OCI-LY1 (cell line): ENCODE measurements around the gene CORIN.
A peak's percentile ranks its signal among the peaks of the same experiment; 100 is the strongest.

Experiments used
- H2AFZ ChIP-seq: fragments of 200-600 bp; sonication (generic), shearing (Covaris generic); 2 replicates; pipeline ENCODE4 v1.6.0; 2014; ENCODE audit warnings: antibody characterized with exemption, mild to moderate bottlenecking, low read length
- H3F3A ChIP-seq: fragments of 200-600 bp; sonication (generic), shearing (Covaris generic); 2 replicates; pipeline ENCODE4 v1.6.0; 2014; ENCODE audit warnings: mild to moderate bottlenecking, antibody characterized with exemption, low read length, moderate library complexity; ENCODE audit not compliant: insufficient read depth
- H3K27ac ChIP-seq: fragments of 200-600 bp; sonication (generic); 2 replicates; pipeline ENCODE4 v1.5.1; 2014; ENCODE audit warnings: low read length, mixed run types, mild to moderate bottlenecking, low read depth; ENCODE audit not compliant: poor library complexity, severe bottlenecking
- H3K27me3 ChIP-seq: fragments of 200-600 bp; sonication (generic); 2 replicates; pipeline ENCODE4 v1.6.0; 2014; ENCODE audit warnings: antibody characterized with exemption, mild to moderate bottlenecking, low read length, moderate library complexity; ENCODE audit not compliant: insufficient read depth
- H3K36me3 ChIP-seq: fragments of 200-600 bp; sonication (generic); 2 replicates; pipeline ENCODE4 v1.6.1; 2014; ENCODE audit warnings: mild to moderate bottlenecking, antibody characterized with exemption, low read length, moderate library complexity, mixed read lengths; ENCODE audit not compliant: insufficient read depth
- H3K4me1 ChIP-seq: fragments of 200-600 bp; sonication (generic); 2 replicates; pipeline ENCODE4 v1.5.1; 2014; ENCODE audit warnings: mild to moderate bottlenecking, low read length, moderate library complexity; ENCODE audit not compliant: insufficient read depth, severe bottlenecking
- H3K4me2 ChIP-seq: fragments of 200-600 bp; sonication (generic), shearing (Covaris generic); 2 replicates; pipeline ENCODE4 v1.6.1; 2014; ENCODE audit warnings: low read length
- H3K4me3 ChIP-seq: fragments of 200-600 bp; sonication (generic); 2 replicates; pipeline ENCODE4 v1.5.1; 2014; ENCODE audit warnings: low read length, low read depth, mild to moderate bottlenecking, mixed read lengths; ENCODE audit not compliant: poor library complexity, severe bottlenecking
- H3K79me2 ChIP-seq: fragments of 200-600 bp; shearing (Covaris generic); 2 replicates; pipeline ENCODE4 v1.6.1; 2016; ENCODE audit warnings: mixed run types, low read length, mixed read lengths; ENCODE audit not compliant: insufficient read depth
- H3K9ac ChIP-seq: fragments of 200-600 bp; sonication (generic), shearing (Covaris generic); 2 replicates; pipeline ENCODE4 v1.6.1; 2014; ENCODE audit warnings: mild to moderate bottlenecking, low read length, mixed read lengths
- H3K9me2 ChIP-seq: fragments of 200-600 bp; sonication (generic), shearing (Covaris generic); 2 replicates; pipeline ENCODE4 v1.6.1; 2014; ENCODE audit warnings: low read depth, mild to moderate bottlenecking, low read length, mixed read lengths
- H3K9me3 ChIP-seq: fragments of 200-600 bp; shearing (Covaris generic); 2 replicates; pipeline ENCODE4 v1.6.1; 2014; ENCODE audit warnings: low read length, mixed read lengths
- H4K20me1 ChIP-seq: fragments of 200-600 bp; sonication (generic), shearing (Covaris generic); 2 replicates; pipeline ENCODE4 v1.6.0; 2016; ENCODE audit warnings: mild to moderate bottlenecking, low read length; ENCODE audit not compliant: insufficient read depth
- EZH2 ChIP-seq: fragments of 200-600 bp; sonication (generic), shearing (Covaris generic); IDR thresholded peaks from 2 replicates; pipeline ENCODE4 v1.8.0; 2017; ENCODE audit warnings: borderline replicate concordance, mixed run types, mild to moderate bottlenecking, antibody characterized with exemption, low read length, moderate library complexity, mixed read lengths
- TF ChIP-seq, protein P1 (sequence below): fragments of 200-600 bp; sonication (generic), shearing (Covaris generic); IDR thresholded peaks from 2 replicates; pipeline ENCODE4 v1.5.1; 2017; ENCODE audit warnings: mild to moderate bottlenecking, antibody characterized with exemption, low read length, moderate library complexity, mixed read lengths

Gene CORIN

DNA sequence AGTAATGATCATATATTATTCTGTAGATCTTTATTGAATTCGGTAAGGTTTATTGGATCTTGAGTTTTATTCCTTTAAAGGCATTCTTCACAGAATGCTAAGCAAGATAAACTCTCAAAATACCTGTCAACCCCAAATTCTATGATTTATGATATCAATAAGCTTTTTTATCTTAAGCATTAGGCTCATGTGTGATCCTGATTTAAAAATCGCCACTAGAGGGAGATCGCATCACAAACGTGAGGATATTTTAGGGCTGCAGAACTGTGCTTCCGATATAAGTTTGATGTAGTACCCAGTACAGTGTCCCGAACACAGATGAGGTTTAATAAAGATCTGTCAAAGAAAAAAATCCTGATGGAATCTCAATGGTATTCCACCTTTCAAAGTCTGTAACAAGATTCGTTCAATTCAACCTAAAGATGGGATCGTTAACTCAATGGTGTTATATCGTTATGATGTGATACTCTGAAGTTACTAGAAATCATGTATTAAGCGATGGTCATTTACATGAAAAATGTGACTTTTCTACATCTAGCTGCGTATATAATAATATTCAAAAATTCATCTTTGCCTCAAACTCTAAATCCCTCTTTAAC lies 169.0 kb downstream of the CORIN start:
- TF ChIP-seq EZH2 = no peak
- TF ChIP-seq, protein P1, sequence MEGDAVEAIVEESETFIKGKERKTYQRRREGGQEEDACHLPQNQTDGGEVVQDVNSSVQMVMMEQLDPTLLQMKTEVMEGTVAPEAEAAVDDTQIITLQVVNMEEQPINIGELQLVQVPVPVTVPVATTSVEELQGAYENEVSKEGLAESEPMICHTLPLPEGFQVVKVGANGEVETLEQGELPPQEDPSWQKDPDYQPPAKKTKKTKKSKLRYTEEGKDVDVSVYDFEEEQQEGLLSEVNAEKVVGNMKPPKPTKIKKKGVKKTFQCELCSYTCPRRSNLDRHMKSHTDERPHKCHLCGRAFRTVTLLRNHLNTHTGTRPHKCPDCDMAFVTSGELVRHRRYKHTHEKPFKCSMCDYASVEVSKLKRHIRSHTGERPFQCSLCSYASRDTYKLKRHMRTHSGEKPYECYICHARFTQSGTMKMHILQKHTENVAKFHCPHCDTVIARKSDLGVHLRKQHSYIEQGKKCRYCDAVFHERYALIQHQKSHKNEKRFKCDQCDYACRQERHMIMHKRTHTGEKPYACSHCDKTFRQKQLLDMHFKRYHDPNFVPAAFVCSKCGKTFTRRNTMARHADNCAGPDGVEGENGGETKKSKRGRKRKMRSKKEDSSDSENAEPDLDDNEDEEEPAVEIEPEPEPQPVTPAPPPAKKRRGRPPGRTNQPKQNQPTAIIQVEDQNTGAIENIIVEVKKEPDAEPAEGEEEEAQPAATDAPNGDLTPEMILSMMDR = peak; percentile 84
- no peak overlapping the region for H3K27ac ChIP-seq
- no peak overlapping the region for H2AFZ ChIP-seq
- H3F3A ChIP-seq = no peaks in the 10 kb centered on the region
- H3K9ac ChIP-seq = no peak overlapping the region
- H3K9me3 ChIP-seq = no peaks in the 10 kb centered on the region
- H3K79me2 ChIP-seq = no peaks in the 10 kb centered on the region
- no peaks in the 10 kb centered on the region for H3K36me3 ChIP-seq
- H3K27me3 ChIP-seq = 0 out of 2 replicates have a peak, but pooled peaks cover 3% of the 10 kb centered on the region
- H4K20me1 ChIP-seq = no peaks in the 10 kb centered on the region
- H3K4me3 ChIP-seq = no peak overlapping the region
- H3K4me2 ChIP-seq = no peak overlapping the region
- no peaks in the 10 kb centered on the region for H3K9me2 ChIP-seq
- H3K4me1 ChIP-seq = no peaks in the 10 kb centered on the region

DNA sequence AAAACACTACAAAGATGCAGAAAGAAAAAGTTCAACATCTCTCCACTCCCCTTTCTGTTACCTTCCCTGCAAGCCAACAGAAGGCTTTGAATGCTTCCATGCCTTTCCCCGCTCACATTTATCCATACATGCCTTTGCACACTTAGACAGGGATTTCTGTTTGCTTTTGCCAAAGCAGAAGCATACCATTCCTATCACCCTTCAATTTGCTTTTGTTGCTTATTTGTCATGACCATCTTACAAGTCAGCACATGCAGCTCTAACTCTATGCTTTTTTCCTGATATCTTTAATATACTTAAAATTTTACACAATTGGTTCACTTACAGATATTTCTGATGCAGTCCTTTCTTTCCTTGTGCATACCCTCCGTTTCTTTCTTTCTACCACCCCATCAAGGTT lies 169.6 kb downstream of the CORIN start:
- Histone ChIP-seq H3K36me3 (no peaks in the 10 kb centered on the region), H3K4me2 (no peak overlapping the region), H3K4me3 (no peak overlapping the region), H4K20me1 (no peaks in the 10 kb centered on the region), H3K4me1 (no peaks in the 10 kb centered on the region), H3K27ac (no peak overlapping the region), H3K27me3 (0 out of 2 replicates have a peak, but pooled peaks cover 3% of the 10 kb centered on the region), H3F3A (no peaks in the 10 kb centered on the region), H3K9me2 (no peaks in the 10 kb centered on the region), H2AFZ (no peak overlapping the region), H3K9me3 (no peaks in the 10 kb centered on the region), H3K79me2 (no peaks in the 10 kb centered on the region), H3K9ac (no peak overlapping the region)
- TF ChIP-seq, protein P1 = no peak
- TF ChIP-seq EZH2 = no peak

DNA sequence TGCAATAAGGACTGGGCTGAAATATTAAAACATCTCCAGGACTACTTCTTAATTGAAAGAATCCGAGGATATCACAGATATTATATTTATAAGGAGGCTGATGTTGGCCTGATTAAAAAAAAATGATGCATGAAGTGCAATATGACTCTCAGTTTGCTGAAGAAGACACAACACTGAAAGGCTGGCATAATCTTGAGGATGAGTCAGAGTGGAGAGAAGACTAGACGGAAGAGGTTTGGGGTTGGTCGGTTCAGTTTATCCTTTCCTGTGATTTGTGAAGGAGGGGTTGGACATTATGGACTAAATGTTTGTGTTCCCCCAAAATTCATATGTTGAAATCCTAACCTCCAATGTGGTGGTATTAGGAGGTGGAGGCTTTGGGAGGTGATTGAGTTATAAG lies 170.3 kb downstream of the CORIN start:
- TF ChIP-seq, protein P1 = no peak
- no peak for TF ChIP-seq EZH2
- Histone ChIP-seq H3F3A (no peaks in the 10 kb centered on the region), H3K27ac (no peak overlapping the region), H3K4me2 (no peak overlapping the region), H3K9me2 (no peaks in the 10 kb centered on the region), H3K9ac (no peak overlapping the region), H4K20me1 (no peaks in the 10 kb centered on the region), H3K9me3 (no peaks in the 10 kb centered on the region), H3K36me3 (no peaks in the 10 kb centered on the region), H2AFZ (no peak overlapping the region), H3K27me3 (0 out of 2 replicates have a peak, but pooled peaks cover 3% of the 10 kb centered on the region), H3K79me2 (no peaks in the 10 kb centered on the region), H3K4me1 (no peaks in the 10 kb centered on the region), H3K4me3 (no peak overlapping the region)
